Colonic mucosa (tissue), 4 donors: ENCODE data around the gene TBXA2R. TPM values are rescaled to one million over a fixed set of nuclear protein-coding genes. Genes with fewer than 3 reads are reported as not detected.

Experiments used
- DNase-seq: peaks from one replicate; pipeline ENCODE4 v3.0.0-alpha.2; 2020
- H3K27ac ChIP-seq: fragments of 200-600 bp; one replicate; pipeline ENCODE4 v1.8.0; 2021
- H3K27me3 ChIP-seq: fragments of 200-600 bp; one replicate; pipeline ENCODE4 v1.8.0; 2021
- H3K36me3 ChIP-seq: fragments of 200-600 bp; one replicate; pipeline ENCODE4 v1.8.0; 2021
- H3K4me1 ChIP-seq: fragments of 200-600 bp; one replicate; pipeline ENCODE4 v1.8.0; 2021; ENCODE audit warnings: mild to moderate bottlenecking
- H3K4me3 ChIP-seq: fragments of 200-600 bp; one replicate; pipeline ENCODE4 v1.8.0; 2021
- H3K9ac ChIP-seq, 2 donors: one replicate each; pipeline ENCODE4 v1.7.0; 2013; ENCODE audit warnings: control low read depth in 2 of 2, low read depth in 2 of 2, low read length in 2 of 2
- H3K9me3 ChIP-seq: fragments of 200-600 bp; one replicate; pipeline ENCODE4 v1.8.0; 2021
- CTCF ChIP-seq: fragments of 200-600 bp; IDR thresholded peaks from one replicate; pipeline ENCODE4 v1.8.0; 2022; ENCODE audit warnings: antibody characterized with exemption, mild to moderate bottlenecking
- intact Hi-C: fragments of 100-400 bp; cut with DNase I; formaldehyde crosslinking; loops from one replicate; pipeline ENCODE4 v1.14.1; 2022
- total RNA-seq, 2 donors: library from RNA; stranded (reverse); fragmentation: NEBNext Ultra II Directional in 1 of 2; extraction: Animal tissue kit (Norgen Biotek cat#: 25700) in 1 of 2; gene quantifications; one replicate each; pipeline ENCODE4 v1.2.1, GENCODE V29; 2021
- donor health status: healthy.
- donor health status: DM: no; HTN: no; CAD: no.
- donor health status: DM: no; HTN: no; CAD: no.

TBXA2R gene
- total RNA-seq, 2 donors from 2014 or later = 1.5 to 1.7 TPM

GRCh38 chr19:3645726-3646125, 39.1 kb upstream of the TBXA2R start:
- Histone ChIP-seq H3K4me3 (no peak overlapping the region), H3K4me1 (no peaks in the 10 kb centered on the region), H3K27ac (no peak overlapping the region), H3K36me3 (no peaks in the 10 kb centered on the region), H3K9ac (no peak overlapping the region), H3K27me3 (no peaks in the 10 kb centered on the region), H3K9me3 (no peaks in the 10 kb centered on the region)
- DNase-seq = no peak
- intact Hi-C loops = no loop called here
- no peak for TF ChIP-seq CTCF

GRCh38 chr19:3645067-3645396, 38.4 kb upstream of the TBXA2R start:
- Histone ChIP-seq H3K27me3 (no peaks in the 10 kb centered on the region), H3K4me3 (no peak overlapping the region), H3K36me3 (no peaks in the 10 kb centered on the region), H3K4me1 (no peaks in the 10 kb centered on the region), H3K9ac (no peak overlapping the region), H3K27ac (no peak overlapping the region), H3K9me3 (no peaks in the 10 kb centered on the region)
- TF ChIP-seq CTCF = no peak
- intact Hi-C loops = no loop called here
- DNase-seq = no peak

GRCh38 chr19:3644351-3645066, 37.8 kb upstream of the TBXA2R start:
- DNase-seq = peak; percentile 43
- no peak overlapping the region for H3K4me3 ChIP-seq
- no peak overlapping the region for H3K9ac ChIP-seq
- intact Hi-C loops = no loop called here
- no peaks in the 10 kb centered on the region for H3K9me3 ChIP-seq
- H3K36me3 ChIP-seq = no peaks in the 10 kb centered on the region
- no peaks in the 10 kb centered on the region for H3K4me1 ChIP-seq
- no peak for TF ChIP-seq CTCF
- H3K27ac ChIP-seq = no peak overlapping the region
- H3K27me3 ChIP-seq = no peaks in the 10 kb centered on the region

GRCh38 chr19:3643674-3644313, 37.1 kb upstream of the TBXA2R start:
- Histone ChIP-seq H3K27ac (no peak overlapping the region), H3K9ac (no peak overlapping the region), H3K27me3 (no peaks in the 10 kb centered on the region), H3K9me3 (no peaks in the 10 kb centered on the region), H3K4me1 (no peaks in the 10 kb centered on the region), H3K36me3 (no peaks in the 10 kb centered on the region), H3K4me3 (no peak overlapping the region)
- TF ChIP-seq CTCF = no peak
- intact Hi-C loops = no loop called here
- DNase-seq = no peak

GRCh38 chr19:3642987-3643673, 36.5 kb upstream of the TBXA2R start:
- intact Hi-C loops = no loop called here
- no peak for DNase-seq
- Histone ChIP-seq H3K36me3 (no peaks in the 10 kb centered on the region), H3K4me3 (no peak overlapping the region), H3K27me3 (no peaks in the 10 kb centered on the region), H3K9me3 (no peaks in the 10 kb centered on the region), H3K4me1 (no peaks in the 10 kb centered on the region), H3K9ac (no peak overlapping the region), H3K27ac (no peak overlapping the region)
- TF ChIP-seq CTCF = no peak
